GM06990 (cell line): ENCODE data around the gene PRPH.
"Not testable (repeated sequence)": the region's sequence is repeated elsewhere in the genome, so short reads cannot be mapped to it uniquely, and the experiment has no call there.

Experiments used
- DNase-seq: peaks from one replicate; pipeline ENCODE4 v3.0.0-alpha.2; 2011; ENCODE audit not compliant: insufficient read length; ENCODE audit errors: extremely low read depth
- H3K27me3 ChIP-seq: replicated peaks from 2 replicates; pipeline ENCODE4 v1.6.0; 2011; ENCODE audit warnings: low read length; ENCODE audit not compliant: control insufficient read depth, insufficient read depth
- H3K36me3 ChIP-seq: 2 replicates; pipeline ENCODE4 v1.5.1; 2011; ENCODE audit warnings: low read length; ENCODE audit not compliant: control insufficient read depth, insufficient read depth
- H3K4me3 ChIP-seq: replicated peaks from 2 replicates; pipeline ENCODE4 v1.5.1; 2011; ENCODE audit warnings: low read depth, mild to moderate bottlenecking, control low read depth, low read length
- TF ChIP-seq, protein P1 (sequence below): IDR thresholded peaks from 2 replicates; pipeline ENCODE4 v1.5.1; 2011; ENCODE audit warnings: low read length, control low read depth, mild to moderate bottlenecking, inconsistent platforms; ENCODE audit not compliant: insufficient read depth, poor library complexity, severe bottlenecking

The PRPH gene

DNA sequence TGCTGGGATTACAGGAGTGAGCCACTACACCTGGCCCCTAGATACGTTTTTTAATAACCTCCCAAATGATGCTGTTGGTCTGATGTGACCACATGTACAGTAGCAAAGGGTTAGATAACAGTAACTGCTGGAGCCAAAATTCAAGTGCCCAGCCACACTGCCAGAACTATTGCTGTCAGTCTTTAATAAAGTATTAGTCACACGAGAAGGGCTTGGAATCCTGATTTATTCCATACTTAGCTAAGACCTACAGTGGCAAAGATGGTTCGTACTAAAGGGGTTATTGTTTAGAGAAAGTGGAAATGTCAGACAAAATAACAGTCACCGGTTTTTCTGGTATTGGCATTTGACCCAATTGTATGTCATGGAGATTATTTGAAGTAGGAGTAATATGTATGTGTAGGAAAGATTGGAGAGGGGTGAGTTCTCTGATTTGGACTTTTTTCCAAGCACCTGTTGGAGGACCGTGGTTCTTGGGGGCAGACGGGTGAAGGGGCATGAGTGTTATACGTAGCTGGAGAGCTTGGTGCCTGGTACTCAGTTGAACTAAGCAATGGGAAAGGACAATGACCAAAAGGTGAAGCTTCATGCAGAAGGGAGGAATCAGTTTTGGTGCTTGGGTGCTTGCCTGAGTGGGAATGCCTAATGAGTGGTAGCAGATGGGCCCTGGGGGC, 20.4 kb upstream of the PRPH start:
- no peak overlapping the region for H3K4me3 ChIP-seq
- DNase-seq: no peak
- no peaks in the 10 kb centered on the region for H3K27me3 ChIP-seq
- H3K36me3 ChIP-seq: peaks cover 20% of the 10 kb centered on the region
- TF ChIP-seq, protein P1, sequence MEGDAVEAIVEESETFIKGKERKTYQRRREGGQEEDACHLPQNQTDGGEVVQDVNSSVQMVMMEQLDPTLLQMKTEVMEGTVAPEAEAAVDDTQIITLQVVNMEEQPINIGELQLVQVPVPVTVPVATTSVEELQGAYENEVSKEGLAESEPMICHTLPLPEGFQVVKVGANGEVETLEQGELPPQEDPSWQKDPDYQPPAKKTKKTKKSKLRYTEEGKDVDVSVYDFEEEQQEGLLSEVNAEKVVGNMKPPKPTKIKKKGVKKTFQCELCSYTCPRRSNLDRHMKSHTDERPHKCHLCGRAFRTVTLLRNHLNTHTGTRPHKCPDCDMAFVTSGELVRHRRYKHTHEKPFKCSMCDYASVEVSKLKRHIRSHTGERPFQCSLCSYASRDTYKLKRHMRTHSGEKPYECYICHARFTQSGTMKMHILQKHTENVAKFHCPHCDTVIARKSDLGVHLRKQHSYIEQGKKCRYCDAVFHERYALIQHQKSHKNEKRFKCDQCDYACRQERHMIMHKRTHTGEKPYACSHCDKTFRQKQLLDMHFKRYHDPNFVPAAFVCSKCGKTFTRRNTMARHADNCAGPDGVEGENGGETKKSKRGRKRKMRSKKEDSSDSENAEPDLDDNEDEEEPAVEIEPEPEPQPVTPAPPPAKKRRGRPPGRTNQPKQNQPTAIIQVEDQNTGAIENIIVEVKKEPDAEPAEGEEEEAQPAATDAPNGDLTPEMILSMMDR: no peak

DNA sequence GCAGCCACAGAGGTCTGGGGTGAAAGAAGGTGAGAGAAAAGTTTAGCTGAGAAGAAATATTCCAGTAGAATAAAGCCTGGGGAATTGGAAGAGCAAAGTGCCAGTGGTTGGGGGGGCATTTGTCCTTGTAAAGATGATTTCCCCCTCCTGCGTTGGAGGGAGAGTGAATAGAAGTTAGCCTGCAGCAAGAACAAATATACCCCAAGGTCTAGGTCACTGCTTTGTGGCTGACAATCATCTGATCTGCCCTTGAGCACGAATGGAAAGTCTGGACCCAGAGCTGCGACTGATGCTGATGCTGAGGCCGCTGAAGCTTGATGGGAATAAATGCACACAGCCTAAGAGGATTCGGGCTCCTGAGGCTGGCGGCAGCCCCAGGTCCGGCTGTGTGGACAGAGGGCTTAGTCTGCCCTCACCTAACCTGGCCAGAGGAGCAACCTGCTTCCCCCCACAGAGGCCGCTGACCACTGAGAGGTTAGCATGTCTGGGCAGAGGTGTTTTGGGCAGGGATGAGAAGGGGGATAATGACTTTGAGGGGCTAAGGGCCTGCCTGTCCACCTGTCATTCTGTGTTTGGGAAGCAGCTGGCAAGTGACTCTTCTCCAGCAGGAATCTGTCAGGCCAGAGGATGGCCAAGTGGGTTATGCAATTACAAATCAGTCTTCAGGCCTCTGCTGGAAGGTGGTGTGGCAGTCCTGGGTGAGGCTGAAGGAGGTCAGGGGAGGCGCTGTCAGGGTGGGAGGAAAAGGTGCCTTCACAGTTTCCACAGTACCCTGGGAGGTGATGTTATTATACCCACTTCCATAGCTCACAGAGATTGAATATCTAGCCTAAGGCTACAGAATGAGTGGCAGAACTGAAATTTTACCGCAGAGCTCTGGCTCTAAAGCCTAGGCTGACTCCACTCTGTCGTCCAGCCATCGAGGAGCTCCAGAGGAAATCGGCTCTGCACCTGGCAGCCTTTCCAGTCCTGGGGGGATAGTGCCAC, 18.4 kb upstream of the PRPH start:
- TF ChIP-seq, protein P1: no peak
- H3K27me3 ChIP-seq: no peaks in the 10 kb centered on the region
- no peak overlapping the region for H3K4me3 ChIP-seq
- H3K36me3 ChIP-seq: peaks cover 9% of the 10 kb centered on the region
- no peak for DNase-seq

DNA sequence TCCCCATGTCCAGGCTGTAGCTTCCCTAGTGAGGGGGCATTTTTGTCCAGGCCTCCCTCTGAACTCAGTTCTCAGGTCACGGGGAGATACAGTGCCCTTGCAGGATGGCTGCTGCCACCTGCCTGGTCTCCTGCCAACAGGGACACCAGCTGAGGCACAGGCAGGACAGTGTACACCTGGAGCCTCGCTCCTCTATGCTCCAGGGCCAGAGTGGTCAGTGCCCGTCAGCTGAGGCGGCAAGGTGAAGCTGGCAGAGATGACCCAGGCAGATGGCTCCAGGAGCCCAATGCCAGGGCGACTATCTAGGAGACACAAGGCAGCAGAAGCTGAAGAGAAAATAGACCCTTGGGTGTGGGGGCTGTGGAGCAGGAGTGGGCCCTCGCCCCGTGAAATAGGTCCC, 17.5 kb upstream of the PRPH start:
- no peaks in the 10 kb centered on the region for H3K27me3 ChIP-seq
- peaks cover 9% of the 10 kb centered on the region for H3K36me3 ChIP-seq
- no peak overlapping the region for H3K4me3 ChIP-seq
- no peak for DNase-seq
- TF ChIP-seq, protein P1: no peak

DNA sequence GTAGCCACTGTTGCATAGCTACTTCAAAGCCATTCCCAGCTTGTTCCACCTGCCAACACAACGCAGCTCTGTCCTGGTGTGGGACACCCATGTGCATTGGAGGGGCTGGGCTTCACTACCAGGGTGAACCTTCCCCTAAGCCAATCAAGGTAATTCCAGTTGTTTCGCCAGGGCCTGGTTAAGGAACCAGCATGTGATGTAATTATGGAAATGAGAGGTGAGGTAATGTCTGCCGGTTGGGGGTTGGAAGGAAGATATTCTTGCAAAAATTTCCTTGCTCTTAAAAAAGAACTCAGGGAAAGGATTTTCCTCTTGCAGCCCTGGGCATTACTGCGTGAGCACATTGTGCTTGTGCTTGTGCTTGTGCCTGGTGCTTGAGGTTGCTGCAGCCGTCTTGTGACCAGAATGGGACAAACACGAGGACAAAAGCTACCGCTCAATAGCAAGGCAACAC, 15.2 kb upstream of the PRPH start:
- Histone ChIP-seq H3K36me3 (no peaks in the 10 kb centered on the region), H3K4me3 (no peak overlapping the region), H3K27me3 (no peaks in the 10 kb centered on the region)
- TF ChIP-seq, protein P1: no peak
- no peak for DNase-seq

DNA sequence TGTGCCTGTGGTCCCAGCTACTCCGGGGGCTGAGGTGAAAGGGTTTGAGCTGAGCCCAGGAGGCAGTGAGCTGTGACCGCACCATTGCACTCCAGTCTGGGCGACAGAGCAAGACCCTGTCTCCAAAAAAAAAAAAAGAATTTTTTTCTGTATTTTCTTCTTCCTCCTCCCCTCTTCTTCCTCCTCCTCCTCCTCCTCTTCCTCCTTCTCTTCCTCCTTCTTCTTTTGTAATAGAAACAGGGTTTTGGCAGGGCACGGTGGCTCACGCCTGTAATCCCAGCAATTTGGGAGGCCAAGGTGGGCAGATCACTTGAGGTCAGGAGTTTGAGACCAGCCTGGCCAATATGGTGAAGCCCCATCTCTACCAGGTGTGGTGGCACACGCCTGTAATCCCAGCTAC, 14.4 kb upstream of the PRPH start:
- H3K36me3 ChIP-seq, H3K27me3 ChIP-seq, DNase-seq, H3K4me3 ChIP-seq: not testable (repeated sequence)

DNA sequence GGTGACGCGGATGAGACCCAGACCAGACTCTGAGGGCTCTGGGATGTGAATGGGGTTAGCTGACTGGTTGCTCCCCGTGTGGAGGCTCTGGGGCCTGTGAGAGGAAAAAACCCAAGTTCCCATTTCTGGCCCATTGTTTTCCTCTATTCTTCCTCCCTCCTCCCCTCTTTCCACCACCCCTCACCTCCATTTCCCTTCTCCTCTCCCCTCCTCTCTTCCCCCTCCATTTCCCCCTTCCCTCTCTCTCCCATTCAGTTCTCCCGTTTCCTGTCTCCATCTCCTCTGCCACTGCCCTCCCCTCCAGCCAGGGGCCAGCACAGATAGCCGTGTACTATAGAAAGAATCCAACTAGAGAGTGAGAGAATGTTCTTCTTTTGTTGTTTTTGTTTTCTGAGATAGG, 12.6 kb upstream of the PRPH start:
- Histone ChIP-seq H3K4me3 (no peak overlapping the region), H3K36me3 (no peaks in the 10 kb centered on the region), H3K27me3 (no peaks in the 10 kb centered on the region)
- DNase-seq: no peak
- TF ChIP-seq, protein P1: no peak

GRCh38 chr12:49282740-49283375, 12.1 kb upstream of the PRPH start:
- H3K4me3 ChIP-seq, DNase-seq, H3K27me3 ChIP-seq, H3K36me3 ChIP-seq: not testable (repeated sequence)
